Measurements from ENCODE around the gene GIPR. TPM values are rescaled to one million over a fixed set of nuclear protein-coding genes. Genes with fewer than 3 reads are reported as not detected.

The GIPR gene
- total RNA-seq, 1 donor from 2014 or later, result 5.0 TPM

GRCh38 chr19:45643927-45644771 lies 23.9 kb upstream of the GIPR start:
- intact Hi-C loops (cut with DNase I), result loop anchor here (5.0 kb wide), 1 partner anchor 122 kb away; no protein-coding TSS in a partner anchor
- ATAC-seq (no peak), DNase-seq (ENCODE audit: low spot score) (no peak)

DNA sequence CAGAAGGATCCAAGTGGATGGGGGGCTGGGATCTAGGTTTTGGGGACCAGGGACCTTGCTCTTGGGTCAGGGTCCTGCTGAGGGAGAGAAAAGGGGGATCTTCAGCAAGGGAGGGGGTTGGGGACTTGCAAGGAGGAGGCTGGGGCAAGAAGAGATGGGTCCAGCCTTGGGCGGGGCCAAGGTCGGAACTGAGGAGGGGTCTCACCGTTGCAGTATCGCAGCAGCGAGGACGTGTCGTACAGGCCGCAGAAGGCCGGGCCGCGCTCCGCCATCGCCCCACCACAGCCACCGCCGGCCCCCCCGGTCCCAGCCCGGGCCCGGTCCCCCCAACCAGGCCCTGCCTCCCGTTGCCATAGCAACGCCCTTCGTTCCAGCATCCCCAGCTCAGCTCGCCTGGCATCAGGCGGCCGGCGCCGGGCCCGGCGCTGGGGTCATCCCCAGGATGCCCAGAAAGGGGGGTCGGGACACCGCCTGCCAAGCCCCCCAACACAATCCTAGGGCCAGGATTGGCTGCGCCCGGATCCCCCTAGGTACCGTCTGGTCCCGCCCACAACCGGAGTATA lies 22.9 kb upstream of the GIPR start:
- DNase-seq (ENCODE audit: low spot score) (no peak), ATAC-seq (no peak)
- intact Hi-C loops (cut with DNase I), result no loop called here

DNA sequence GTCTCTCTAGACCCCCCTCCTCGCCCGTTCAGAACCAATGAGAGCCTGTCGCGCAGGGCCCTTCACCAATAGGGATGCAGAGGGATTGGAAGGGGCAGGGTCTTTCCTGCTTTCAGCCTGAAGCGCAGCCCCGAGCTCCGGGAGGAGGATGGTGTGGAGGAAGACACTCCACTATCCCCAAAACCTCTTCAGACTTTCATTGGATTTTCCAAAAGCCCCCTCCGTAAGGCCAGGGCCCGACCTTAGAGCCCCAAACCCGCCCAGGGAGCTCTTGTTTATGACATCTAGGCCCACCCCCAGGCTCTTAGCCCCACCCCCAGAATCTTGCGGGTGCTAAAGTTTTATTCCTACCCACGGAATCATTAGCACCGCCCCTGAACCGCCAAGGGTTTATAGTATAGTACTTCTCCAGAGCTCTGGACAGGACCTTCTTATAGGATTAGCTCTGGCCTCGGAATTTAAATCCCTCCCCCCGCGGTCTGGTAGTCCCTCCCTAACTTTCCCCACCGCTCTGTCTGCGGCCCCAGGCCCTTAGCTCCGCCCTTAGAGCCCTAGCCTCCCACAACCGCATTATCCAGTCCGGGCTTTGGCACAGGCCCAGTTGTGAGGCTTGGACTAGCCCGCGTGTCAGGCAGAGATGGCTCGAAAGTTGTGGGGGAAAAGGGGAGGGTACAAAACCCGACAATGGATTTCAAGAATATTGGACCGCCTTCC lies 22.2 kb upstream of the GIPR start:
- ATAC-seq (peak; percentile 56), DNase-seq (ENCODE audit: low spot score) (peak; percentile 75)
- intact Hi-C loops (cut with DNase I), result no loop called here

- ATAC-seq, result no peak
- DNase-seq (ENCODE audit: low spot score), result no peak
- intact Hi-C loops (cut with DNase I), result no loop called here
Observed at GRCh38 chr19:45646345-45646698, 21.7 kb upstream of the GIPR start.

DNA sequence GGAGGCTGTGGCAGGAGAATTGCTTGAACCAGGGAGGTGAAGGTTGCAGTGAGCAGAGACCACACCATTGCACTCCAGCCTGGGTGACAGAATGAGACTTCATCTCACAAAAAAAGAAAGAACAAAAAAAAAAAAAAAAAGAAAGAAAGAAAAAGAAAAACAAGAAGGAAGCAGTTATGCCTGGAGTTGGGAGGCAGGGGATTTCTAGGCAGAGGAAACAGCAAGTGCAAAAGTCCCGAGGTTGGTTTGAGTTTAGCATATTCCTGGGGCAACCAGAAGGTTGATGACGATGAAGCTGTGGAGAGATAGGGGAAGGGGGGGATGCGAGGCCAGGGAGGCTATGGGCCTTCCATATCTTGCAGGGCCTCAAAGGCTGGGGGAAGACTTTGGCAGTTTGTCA lies 17.3 kb upstream of the GIPR start:
- DNase-seq (ENCODE audit: low spot score), result no peak
- intact Hi-C loops (cut with DNase I), result no loop called here
- no peak for ATAC-seq

DNA sequence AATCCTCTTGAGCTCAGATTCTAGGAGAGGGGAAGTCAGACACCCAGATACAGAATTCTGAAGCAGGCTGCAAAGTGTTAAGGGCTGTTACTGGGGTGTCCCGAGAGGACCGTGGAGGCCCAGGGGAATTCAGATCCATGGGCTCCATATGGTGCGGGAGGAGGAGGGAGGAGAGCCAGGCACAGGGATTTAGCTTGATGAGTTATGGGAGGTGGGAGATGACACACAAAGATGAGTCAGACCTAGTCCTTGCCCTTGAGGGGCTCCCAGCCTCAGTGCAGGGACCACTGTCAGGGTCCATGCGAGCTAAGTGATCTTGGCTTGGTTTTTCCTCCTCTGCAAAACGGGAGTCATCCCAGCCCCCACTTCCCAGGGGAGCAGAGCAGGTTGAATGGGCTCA lies 14.4 kb upstream of the GIPR start:
- no peak for DNase-seq (ENCODE audit: low spot score)
- intact Hi-C loops (cut with DNase I), result no loop called here
- ATAC-seq, result no peak

DNA sequence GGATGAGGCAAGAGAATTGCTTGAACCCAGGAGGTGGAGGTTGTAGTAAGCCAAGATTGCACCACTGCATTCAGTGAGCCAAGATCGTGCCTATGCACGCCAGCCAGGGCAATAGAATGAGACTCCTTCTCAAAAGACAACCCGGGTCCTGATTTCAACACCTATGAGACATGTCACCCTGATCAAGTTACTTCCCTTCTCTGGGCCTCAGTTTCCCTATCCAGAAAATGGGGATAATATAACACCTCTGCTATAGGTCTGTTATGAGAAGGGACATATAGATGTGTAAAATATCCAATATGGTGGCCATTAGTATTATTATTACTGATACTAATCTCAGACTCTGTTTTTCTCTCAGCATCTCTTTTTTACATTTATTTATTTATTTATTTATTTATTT lies 12.9 kb upstream of the GIPR start:
- DNase-seq (ENCODE audit: low spot score) (no peak), ATAC-seq (no peak)
- intact Hi-C loops (cut with DNase I), result no loop called here

- intact Hi-C loops (cut with DNase I), result no loop called here
- no peak for DNase-seq (ENCODE audit: low spot score)
- no peak for ATAC-seq
Observed at GRCh38 chr19:45657520-45658167, 10.4 kb upstream of the GIPR start.

GRCh38 chr19:45659096-45659729 lies 8.8 kb upstream of the GIPR start:
- intact Hi-C loops (cut with DNase I), result no loop called here
- ATAC-seq, result no peak
- no peak for DNase-seq (ENCODE audit: low spot score)

- no peak for DNase-seq (ENCODE audit: low spot score)
- intact Hi-C loops (cut with DNase I), result loop anchor here (5.0 kb wide), 1 partner anchor 1707 kb away; no protein-coding TSS in a partner anchor
- ATAC-seq, result no peak
Observed at GRCh38 chr19:45660636-45661035, 7.4 kb upstream of the GIPR start.

- intact Hi-C loops (cut with DNase I), result loop anchor here (5.0 kb wide), 1 partner anchor 1704 kb away; no protein-coding TSS in a partner anchor
- ATAC-seq, result no peak
Observed at GRCh38 chr19:45663800-45664199, 4.2 kb upstream of the GIPR start.

GRCh38 chr19:45664575-45664974 lies 3.4 kb upstream of the GIPR start:
- intact Hi-C loops (cut with DNase I), result loop anchor here (5.0 kb wide), 1 partner anchor 1703 kb away; no protein-coding TSS in a partner anchor
- DNase-seq (ENCODE audit: low spot score), result no peak
- ATAC-seq, result no peak

More at GRCh38 chr19:45663800-45664199, 4.2 kb upstream of the GIPR start:
- DNase-seq (ENCODE audit: low spot score), result no peak

DNA sequence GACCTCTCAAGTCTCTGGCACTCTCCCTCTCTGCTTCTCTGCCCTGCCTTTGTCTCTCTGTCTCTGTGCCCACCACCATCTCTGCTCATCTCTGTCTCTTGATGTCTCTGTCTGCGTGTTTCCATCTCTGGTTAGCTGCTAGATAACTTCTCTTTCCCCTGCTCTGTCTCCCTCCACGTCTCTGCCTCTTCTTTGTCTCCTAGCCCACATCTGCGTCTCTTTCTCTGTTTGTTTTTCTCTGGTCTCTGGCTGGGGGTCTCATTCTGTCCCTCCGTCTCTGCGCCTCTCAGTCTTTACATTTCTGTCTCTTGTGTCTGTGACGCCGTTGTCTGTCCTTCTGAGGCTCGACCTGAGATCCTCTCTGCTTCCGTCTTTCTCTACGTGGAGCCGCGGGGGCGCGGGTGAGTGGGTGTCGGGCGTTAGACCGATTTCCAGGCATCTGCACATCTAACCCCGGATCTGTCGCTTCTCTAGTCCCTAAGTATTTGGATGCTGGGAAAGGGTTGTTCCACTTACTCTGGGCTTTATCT lies 386 bp downstream of the GIPR start:
- intact Hi-C loops (cut with DNase I), result no loop called here
- no peak for ATAC-seq
- no peak for DNase-seq (ENCODE audit: low spot score)

DNA sequence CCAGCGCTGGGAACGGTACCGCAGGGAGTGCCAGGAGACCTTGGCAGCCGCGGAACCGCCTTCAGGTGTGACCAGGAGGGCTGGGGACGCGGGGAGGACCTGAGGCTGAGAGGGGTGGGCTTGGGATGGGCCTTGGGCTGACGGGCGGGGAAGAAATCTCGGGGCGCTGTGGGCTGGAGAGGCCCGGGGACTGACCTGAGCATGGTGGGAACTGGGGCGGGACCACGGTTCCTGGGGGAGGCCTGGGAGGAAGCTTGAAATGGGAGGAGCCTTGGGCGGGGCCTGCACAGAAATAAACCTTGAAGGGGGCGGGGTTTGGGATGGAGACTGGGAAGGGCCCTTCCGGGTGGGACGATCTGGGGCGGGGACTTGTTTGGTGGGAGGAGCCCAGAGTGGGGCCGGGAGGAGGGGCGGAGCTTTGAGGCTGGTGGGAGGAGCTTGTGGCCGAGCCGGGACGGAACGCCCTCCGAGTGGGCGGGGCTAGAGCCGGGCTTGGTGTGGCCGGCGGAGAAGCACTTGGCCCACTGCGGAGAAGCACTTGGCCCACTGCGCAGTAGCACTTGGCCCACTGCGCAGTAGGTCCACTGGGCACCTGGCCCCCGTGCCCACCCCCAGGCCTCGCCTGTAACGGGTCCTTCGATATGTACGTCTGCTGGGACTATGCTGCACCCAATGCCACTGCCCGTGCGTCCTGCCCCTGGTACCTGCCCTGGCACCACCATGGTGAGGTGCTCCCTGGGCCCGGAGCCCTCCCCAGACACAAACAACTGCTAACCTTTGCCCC lies 2.8 kb downstream of the GIPR start:
- peak; percentile 74 for DNase-seq (ENCODE audit: low spot score)
- ATAC-seq, result peak; percentile 43

DNA sequence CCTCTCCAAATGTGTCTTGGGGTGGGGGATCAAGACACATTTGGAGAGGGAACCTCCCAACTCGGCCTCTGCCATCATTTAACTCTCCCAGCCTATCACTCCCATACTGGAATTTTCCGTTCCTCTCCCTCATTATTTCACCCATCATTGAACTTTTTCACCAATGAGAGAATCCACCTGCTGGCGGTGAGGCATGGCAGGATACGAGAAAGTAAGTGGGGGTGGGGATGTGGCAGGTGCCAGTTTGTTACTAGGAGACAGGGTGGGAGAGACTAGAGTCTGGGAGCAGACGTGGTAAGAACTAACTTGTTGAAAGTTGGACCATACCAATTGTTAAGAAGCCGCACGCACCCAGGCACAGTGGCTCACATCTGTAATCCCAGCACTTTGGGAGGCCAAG lies 6.9 kb downstream of the GIPR start:
- intact Hi-C loops (cut with DNase I), result no loop called here
- ATAC-seq, result no peak
- DNase-seq (ENCODE audit: low spot score), result no peak

More for the DNA sequence above, 2.8 kb downstream of the GIPR start:
- intact Hi-C loops (cut with DNase I), result no loop called here

DNA sequence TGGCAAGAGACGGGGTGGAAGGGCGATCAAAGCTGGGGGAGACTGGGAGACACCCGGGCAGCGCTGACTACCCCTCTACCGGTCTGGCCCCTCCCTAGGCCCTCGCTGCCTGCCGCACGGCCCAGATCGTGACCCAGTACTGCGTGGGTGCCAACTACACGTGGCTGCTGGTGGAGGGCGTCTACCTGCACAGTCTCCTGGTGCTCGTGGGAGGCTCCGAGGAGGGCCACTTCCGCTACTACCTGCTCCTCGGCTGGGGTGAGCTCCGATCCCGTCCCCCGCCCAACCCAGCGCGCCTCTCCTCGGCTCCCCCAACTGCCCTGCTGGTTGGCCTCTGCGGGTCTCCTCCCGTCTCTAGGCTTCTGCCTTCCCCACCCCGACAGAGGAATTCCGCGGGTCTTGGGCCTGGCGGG lies 8.8 kb downstream of the GIPR start:
- peak; percentile 19 for ATAC-seq
- no peak for DNase-seq (ENCODE audit: low spot score)
- intact Hi-C loops (cut with DNase I), result no loop called here

DNA sequence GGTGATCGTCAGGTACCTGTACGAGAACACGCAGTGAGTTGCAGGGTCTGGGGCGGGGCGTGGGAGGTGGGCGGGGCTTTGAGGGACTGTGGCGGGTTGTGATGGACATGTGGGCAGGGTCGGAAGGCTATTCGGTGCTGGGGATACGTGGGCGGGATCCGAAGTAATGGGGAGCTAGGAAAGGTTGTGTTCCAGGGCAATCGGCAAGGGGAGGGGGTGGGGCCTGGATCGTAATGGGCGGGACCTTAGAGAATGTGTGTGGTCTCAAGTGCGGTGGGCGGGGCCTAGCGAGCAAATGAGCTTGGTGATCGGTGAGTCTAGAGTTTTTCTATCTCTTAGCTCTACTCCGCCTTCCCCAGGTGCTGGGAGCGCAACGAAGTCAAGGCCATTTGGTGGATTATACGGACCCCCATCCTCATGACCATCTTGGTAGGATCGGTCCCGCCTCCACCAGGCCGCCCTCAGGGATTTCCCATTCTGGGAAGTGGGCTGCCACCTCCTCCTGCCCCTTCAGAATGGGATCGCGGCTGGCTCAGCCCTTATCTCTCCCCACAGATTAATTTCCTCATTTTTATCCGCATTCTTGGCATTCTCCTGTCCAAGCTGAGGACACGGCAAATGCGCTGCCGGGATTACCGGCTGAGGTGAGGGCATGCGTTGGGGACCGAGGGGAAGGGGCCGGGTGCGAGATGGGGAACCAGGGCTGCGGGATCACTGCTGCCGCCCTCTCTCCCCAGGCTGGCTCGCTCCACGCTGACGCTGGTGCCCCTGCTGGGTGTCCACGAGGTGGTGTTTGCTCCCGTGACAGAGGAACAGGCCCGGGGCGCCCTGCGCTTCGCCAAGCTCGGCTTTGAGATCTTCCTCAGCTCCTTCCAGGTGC lies 9.6 kb downstream of the GIPR start:
- intact Hi-C loops (cut with DNase I), result no loop called here
- no peak for DNase-seq (ENCODE audit: low spot score)
- peak; percentile 12 for ATAC-seq
